SK-N-SH (cell line): ENCODE measurements around the gene SLC9A8. TPM values are rescaled to one million over a fixed set of nuclear protein-coding genes. Genes with fewer than 3 reads are reported as not detected.
A peak's percentile ranks its signal among the peaks of the same experiment; 100 is the strongest.

Experiments used
- CTCF ChIA-PET: fragments of 300-600, 350-600 bp; formaldehyde crosslinking; extraction: SDS; loops from one replicate; lab custom pipeline; 2021; lab: Yijun Ruan, JAX
- POLR2A ChIA-PET: fragments of 350-600 bp; sonication (Branson Sonifier 250); formaldehyde crosslinking; extraction: SDS; loops from one replicate; lab custom pipeline; 2020; ENCODE audit warnings: antibody characterized with exemption, inconsistent platforms; lab: Yijun Ruan, JAX
- DNase-seq: peaks from one replicate; pipeline ENCODE4 v3.0.0; 2012
- H2AFZ ChIP-seq: fragments of 200-600 bp; sonication (generic); 2 replicates; pipeline ENCODE4 v1.8.1; 2016; ENCODE audit warnings: antibody characterized with exemption, mild to moderate bottlenecking, low read depth
- H3F3A ChIP-seq: fragments of 200-600 bp; sonication (generic); replicated peaks from 2 replicates; pipeline ENCODE3; 2016; ENCODE audit warnings: antibody characterized with exemption, mild to moderate bottlenecking; ENCODE audit not compliant: insufficient read depth
- H3K27ac ChIP-seq, 2 experiments: fragments of 200-500 bp in 1 of 2; fragments of 200-600 bp in 1 of 2; sonication (Bioruptor generic) in 1 of 2; sonication (generic), shearing (Covaris generic) in 1 of 2; 2 replicates each; pipeline versions ENCODE4 v1.5.1 to v1.6.1; 2014 to 2016; ENCODE audit warnings: low read depth in 2 of 2, inconsistent platforms in 1 of 2, low read length in 1 of 2, mild to moderate bottlenecking in 1 of 2, mixed read lengths in 1 of 2
- H3K27me3 ChIP-seq: fragments of 200-600 bp; sonication (generic), shearing (Covaris generic); 2 replicates; pipeline ENCODE4 v1.6.1; 2016; ENCODE audit warnings: mixed run types; ENCODE audit not compliant: insufficient read depth
- H3K36me3 ChIP-seq, 2 experiments: fragments of 200-500 bp in 1 of 2; fragments of 200-600 bp in 1 of 2; sonication (Bioruptor generic) in 1 of 2; sonication (generic) in 1 of 2; replicated peaks in 1 of 2; 2 replicates each; pipeline versions ENCODE3 to v1.5.1; 2014 to 2016; ENCODE audit warnings: low read length in 1 of 2, mild to moderate bottlenecking in 1 of 2; ENCODE audit not compliant: insufficient read depth in 2 of 2, control insufficient read depth in 1 of 2
- H3K4me1 ChIP-seq, 2 experiments: fragments of 200-500 bp in 1 of 2; fragments of 200-600 bp in 1 of 2; sonication (Bioruptor generic) in 1 of 2; sonication (generic), shearing (Covaris generic) in 1 of 2; 2 replicates each; pipeline versions ENCODE4 v1.5.1 to v1.6.1; 2014 to 2016; ENCODE audit warnings: low read depth in 1 of 2, low read length in 1 of 2, mixed run types in 1 of 2; ENCODE audit not compliant: insufficient read depth in 2 of 2, control insufficient read depth in 1 of 2
- H3K4me2 ChIP-seq: fragments of 200-600 bp; sonication (generic), shearing (Covaris generic); 2 replicates; pipeline ENCODE4 v1.6.1; 2017; ENCODE audit warnings: mixed run types
- H3K4me3 ChIP-seq, 2 experiments: fragments of 200-500 bp in 1 of 2; fragments of 200-600 bp in 1 of 2; sonication (Bioruptor generic) in 1 of 2; sonication (generic), shearing (Covaris generic) in 1 of 2; 2 replicates each; pipeline versions ENCODE4 v1.5.1 to v1.8.1; 2014 to 2016; ENCODE audit warnings: low read depth in 2 of 2, inconsistent platforms in 1 of 2, low read length in 1 of 2, mild to moderate bottlenecking in 1 of 2, mixed read lengths in 1 of 2, moderate library complexity in 1 of 2
- H3K79me2 ChIP-seq: fragments of 200-600 bp; sonication (generic); 2 replicates; pipeline ENCODE4 v1.8.1; 2017; ENCODE audit warnings: mild to moderate bottlenecking; ENCODE audit not compliant: insufficient read depth
- H3K9ac ChIP-seq: fragments of 200-600 bp; sonication (generic); 2 replicates; pipeline ENCODE4 v1.6.1; 2017; ENCODE audit warnings: mixed run types
- H3K9me2 ChIP-seq: fragments of 200-600 bp; sonication (generic); 2 replicates; pipeline ENCODE4 v1.6.1; 2017; ENCODE audit warnings: mixed run types
- H3K9me3 ChIP-seq: fragments of 200-600 bp; sonication (generic); 2 replicates; pipeline ENCODE4 v1.6.1; 2017; ENCODE audit warnings: mixed run types, mild to moderate bottlenecking, moderate library complexity
- H4K20me1 ChIP-seq: fragments of 200-600 bp; sonication (generic); 2 replicates; pipeline ENCODE4 v1.6.1; 2017; ENCODE audit warnings: mild to moderate bottlenecking, mixed run types; ENCODE audit not compliant: insufficient read depth
- ELF1 ChIP-seq: IDR thresholded peaks from 2 replicates; pipeline ENCODE4 v1.4.0; 2012
- FOXM1 ChIP-seq: IDR thresholded peaks from 2 replicates; pipeline ENCODE4 v1.4.0; 2012; ENCODE audit warnings: low read depth, mild to moderate bottlenecking
- GABPA ChIP-seq: IDR thresholded peaks from 2 replicates; pipeline ENCODE4 v1.4.0; 2012; ENCODE audit warnings: low read depth, mild to moderate bottlenecking
- GATA2 ChIP-seq: sonication (generic); formaldehyde crosslinking; IDR thresholded peaks from 2 replicates; pipeline ENCODE4 v1.5.0; 2020; ENCODE audit warnings: mild to moderate bottlenecking, missing genetic modification reagents
- JUND ChIP-seq: IDR thresholded peaks from 2 replicates; pipeline ENCODE4 v1.4.0; 2012
- MAX ChIP-seq: IDR thresholded peaks from 2 replicates; pipeline ENCODE4 v1.4.0; 2012; ENCODE audit warnings: low read depth
- MEF2A ChIP-seq: IDR thresholded peaks from 2 replicates; pipeline ENCODE4 v1.4.0; 2012; ENCODE audit warnings: low read depth, borderline replicate concordance
- MXI1 ChIP-seq: IDR thresholded peaks from 2 replicates; pipeline ENCODE4 v1.6.1; 2012; ENCODE audit warnings: mild to moderate bottlenecking, low read depth, low read length, improper control_type of control experiment
- POLR2AphosphoS5 ChIP-seq: IDR thresholded peaks from 2 replicates; pipeline ENCODE4 v1.6.1; 2012; ENCODE audit warnings: low read depth, low read length
- TAF1 ChIP-seq: IDR thresholded peaks from 2 replicates; pipeline ENCODE4 v1.6.1; 2012; ENCODE audit warnings: low read depth, mild to moderate bottlenecking, low read length, moderate library complexity, borderline replicate concordance
- TEAD4 ChIP-seq: IDR thresholded peaks from 2 replicates; pipeline ENCODE4 v1.4.0; 2012; ENCODE audit warnings: mild to moderate bottlenecking, borderline replicate concordance; ENCODE audit not compliant: insufficient read depth
- YY1 ChIP-seq: IDR thresholded peaks from 2 replicates; pipeline ENCODE4 v1.4.0; 2012; ENCODE audit warnings: low read depth, mild to moderate bottlenecking
- ZBTB33 ChIP-seq: IDR thresholded peaks from 2 replicates; pipeline ENCODE4 v1.4.0; 2012; ENCODE audit warnings: low read depth, borderline replicate concordance
- WGBS: methylation state at CpG from one replicate; pipeline ENCODE4 v1.1.6; 2017; ENCODE audit warnings: low lambda C conversion rate; 5-methylcytosine and 5-hydroxymethylcytosine counted together
- polyA plus RNA-seq, 3 experiments: library from polyadenylated mRNA; depleted of rRNA; stranded (reverse); fragments of >200 nt; gene quantifications; 2 replicates each; pipeline ENCODE4 v1.2.3, GENCODE V29; 2012
- TF ChIP-seq, protein P1 (sequence below): fragments of 150-350 bp; IDR thresholded peaks from 2 replicates; pipeline ENCODE4 v1.6.1; 2016; ENCODE audit warnings: mild to moderate bottlenecking, low read depth, low read length
- TF ChIP-seq, protein P2 (sequence below): IDR thresholded peaks from 2 replicates; pipeline ENCODE4 v1.4.0; 2012; ENCODE audit warnings: low read depth, borderline replicate concordance
- TF ChIP-seq, protein P3 (sequence below): IDR thresholded peaks from 2 replicates; pipeline ENCODE4; 2012

SLC9A8 gene
- polyA plus RNA-seq, 1 of the 3 experiments (the other 2 are of a cell fraction): 3.4 TPM

GRCh38 chr20:49924247-49924646 is 111.6 kb downstream of the SLC9A8 start (continued):
- TF ChIP-seq MAX (no peak), GATA2 (no peak)

DNA sequence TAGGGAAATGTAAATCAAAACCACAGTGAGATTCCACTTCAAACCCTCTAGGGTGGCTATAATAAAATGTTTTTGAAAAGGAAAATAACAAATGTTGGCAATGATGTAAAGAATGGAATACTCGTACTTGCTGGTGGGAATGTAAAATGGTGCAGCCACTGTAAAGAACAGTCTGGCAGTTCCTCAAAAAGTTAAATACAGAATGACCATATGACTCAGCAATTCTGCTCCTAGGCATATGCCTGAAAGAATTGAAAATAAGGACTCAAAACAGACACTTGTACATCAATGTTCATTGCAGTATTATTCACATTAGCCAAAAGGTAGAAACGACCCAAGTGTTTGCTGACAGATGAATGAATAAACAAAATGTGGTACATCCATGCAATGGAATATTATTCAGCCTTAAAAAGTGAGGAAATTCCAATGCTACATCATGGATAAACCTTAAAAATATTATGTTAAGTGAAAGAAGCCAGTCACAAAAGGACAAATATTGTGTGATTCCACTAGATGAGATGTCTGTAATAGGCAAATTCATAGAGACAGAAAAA is 113.3 kb downstream of the SLC9A8 start:
- Histone ChIP-seq H3F3A (peaks cover 12% of the 10 kb centered on the region), H3K4me3 (no peak overlapping the region), H3K27ac (no peak overlapping the region), H2AFZ (no peak overlapping the region), H3K9me2 (no peaks in the 10 kb centered on the region), H3K9ac (no peak overlapping the region), H3K4me2 (no peak overlapping the region), H3K36me3 (no peaks in the 10 kb centered on the region), H3K79me2 (no peaks in the 10 kb centered on the region), H4K20me1 (no peaks in the 10 kb centered on the region), H3K27me3 (no peaks in the 10 kb centered on the region), H3K4me1 (no peaks in the 10 kb centered on the region), H3K9me3 (no peaks in the 10 kb centered on the region)
- TF ChIP-seq, protein P1, sequence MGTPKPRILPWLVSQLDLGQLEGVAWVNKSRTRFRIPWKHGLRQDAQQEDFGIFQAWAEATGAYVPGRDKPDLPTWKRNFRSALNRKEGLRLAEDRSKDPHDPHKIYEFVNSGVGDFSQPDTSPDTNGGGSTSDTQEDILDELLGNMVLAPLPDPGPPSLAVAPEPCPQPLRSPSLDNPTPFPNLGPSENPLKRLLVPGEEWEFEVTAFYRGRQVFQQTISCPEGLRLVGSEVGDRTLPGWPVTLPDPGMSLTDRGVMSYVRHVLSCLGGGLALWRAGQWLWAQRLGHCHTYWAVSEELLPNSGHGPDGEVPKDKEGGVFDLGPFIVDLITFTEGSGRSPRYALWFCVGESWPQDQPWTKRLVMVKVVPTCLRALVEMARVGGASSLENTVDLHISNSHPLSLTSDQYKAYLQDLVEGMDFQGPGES: no peak
- TF ChIP-seq, protein P2, sequence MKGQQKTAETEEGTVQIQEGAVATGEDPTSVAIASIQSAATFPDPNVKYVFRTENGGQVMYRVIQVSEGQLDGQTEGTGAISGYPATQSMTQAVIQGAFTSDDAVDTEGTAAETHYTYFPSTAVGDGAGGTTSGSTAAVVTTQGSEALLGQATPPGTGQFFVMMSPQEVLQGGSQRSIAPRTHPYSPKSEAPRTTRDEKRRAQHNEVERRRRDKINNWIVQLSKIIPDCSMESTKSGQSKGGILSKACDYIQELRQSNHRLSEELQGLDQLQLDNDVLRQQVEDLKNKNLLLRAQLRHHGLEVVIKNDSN: no peak
- no peak for TF ChIP-seq POLR2AphosphoS5
- no peak for TF ChIP-seq TAF1
- TF ChIP-seq JUND: no peak
- no peak for TF ChIP-seq GABPA
- no peak for TF ChIP-seq MXI1
- TF ChIP-seq GATA2: no peak
- TF ChIP-seq ELF1: no peak
- DNase-seq: no peak
- CTCF ChIA-PET: interaction anchor here (1.0 to 2.6 kb wide), 4 partner anchors 9 to 314 kb away, joined by 3 to 6 read pairs (median 4); partner anchors contain the start of gene SPATA2
- POLR2A ChIA-PET: no interaction called here
- WGBS: 45% methylated on average over 2 of the region's 2 CpGs

DNA sequence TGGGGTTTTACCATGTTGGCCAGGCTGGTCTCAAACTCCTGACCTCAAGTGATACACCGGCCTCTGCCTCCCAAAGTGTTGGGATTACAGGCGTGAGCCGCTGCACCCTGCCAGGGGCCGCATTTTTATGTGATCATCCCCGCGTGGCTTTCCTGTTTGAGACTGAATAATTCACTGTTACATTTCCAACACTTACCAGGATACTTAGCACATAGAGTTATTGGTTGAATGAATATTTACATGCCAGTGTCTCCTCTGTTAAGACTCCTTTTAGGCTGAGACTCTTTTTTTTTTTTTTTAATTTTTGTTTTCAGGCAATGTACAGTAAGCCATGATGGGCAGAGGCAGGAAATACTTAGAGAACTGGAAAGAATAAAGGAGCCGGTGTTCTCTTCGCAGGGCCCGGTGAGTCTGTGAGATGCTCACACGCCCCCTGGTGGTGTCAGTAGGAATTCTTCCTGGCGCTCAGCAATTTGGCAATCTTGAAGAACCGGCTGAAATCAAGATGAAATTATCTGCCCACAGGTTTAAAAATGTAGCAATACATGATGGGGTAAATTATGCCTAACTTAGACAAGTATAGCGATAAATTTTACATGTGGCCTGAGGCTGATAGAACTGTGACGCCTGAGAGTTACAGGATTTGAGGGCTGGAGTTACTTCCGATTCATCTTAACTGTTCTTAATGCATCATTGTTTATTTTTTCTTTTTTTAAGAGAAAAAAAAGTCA is 115.9 kb downstream of the SLC9A8 start:
- Histone ChIP-seq H3K9me2 (no peaks in the 10 kb centered on the region), H3K27me3 (no peaks in the 10 kb centered on the region), H3K9me3 (no peaks in the 10 kb centered on the region), H4K20me1 (no peaks in the 10 kb centered on the region), H3K4me1 (no peaks in the 10 kb centered on the region), H3K27ac (peak overlapping the region in 1 of 2 experiments; percentile 48; a peak in 2 of 4 replicates), H3K9ac (no peak overlapping the region), H2AFZ (peak overlapping the region; percentile 91), H3K79me2 (no peaks in the 10 kb centered on the region), H3K4me3 (peak overlapping the region in 1 of 2 experiments; percentile 28; a peak in 1 of 4 replicates), H3K36me3 (no peaks in the 10 kb centered on the region), H3K4me2 (no peak overlapping the region), H3F3A (peaks cover 12% of the 10 kb centered on the region)
- WGBS: 24% methylated on average over 12 of the region's 15 CpGs
- ChIA-PET CTCF (interaction anchor here (0.6 to 2.6 kb wide), 7 partner anchors 8 to 893 kb away, joined by 3 to 6 read pairs (median 3); partner anchors contain the start of gene SPATA2), POLR2A (no interaction called here)
- peak; percentile 83 for DNase-seq
- TF ChIP-seq, protein P2: no peak
- TF ChIP-seq MEF2A (no peak), YY1 (no peak), ZBTB33 (no peak), JUND (no peak), FOXM1 (0 out of 2 replicates have a peak, but pooled peaks have one; percentile 18), TEAD4 (no peak), MAX (peak; percentile 23; the same call in 1 of the 2 replicates), ELF1 (no peak)
- TF ChIP-seq, protein P3, sequence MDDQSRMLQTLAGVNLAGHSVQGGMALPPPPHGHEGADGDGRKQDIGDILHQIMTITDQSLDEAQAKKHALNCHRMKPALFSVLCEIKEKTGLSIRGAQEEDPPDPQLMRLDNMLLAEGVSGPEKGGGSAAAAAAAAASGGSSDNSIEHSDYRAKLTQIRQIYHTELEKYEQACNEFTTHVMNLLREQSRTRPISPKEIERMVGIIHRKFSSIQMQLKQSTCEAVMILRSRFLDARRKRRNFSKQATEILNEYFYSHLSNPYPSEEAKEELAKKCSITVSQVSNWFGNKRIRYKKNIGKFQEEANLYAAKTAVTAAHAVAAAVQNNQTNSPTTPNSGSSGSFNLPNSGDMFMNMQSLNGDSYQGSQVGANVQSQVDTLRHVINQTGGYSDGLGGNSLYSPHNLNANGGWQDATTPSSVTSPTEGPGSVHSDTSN: no peak
